WI38 (cell line): Measurements from ENCODE around the gene SPDL1.
"Not testable (repeated sequence)": the region's sequence is repeated elsewhere in the genome, so short reads cannot be mapped to it uniquely, and the experiment has no call there.

Experiments used
- H3K4me3 ChIP-seq: 2 replicates; pipeline ENCODE4 v1.5.1; 2011; ENCODE audit warnings: low read depth, mild to moderate bottlenecking, control low read depth, low read length
- TF ChIP-seq, protein P1 (sequence below): IDR thresholded peaks from 2 replicates; pipeline ENCODE4 v1.5.1; 2012; ENCODE audit warnings: low read depth, mild to moderate bottlenecking, control low read depth, low read length

SPDL1 gene

GRCh38 chr5:169606279-169606678 is 22.7 kb downstream of the SPDL1 start:
- TF ChIP-seq, protein P1, sequence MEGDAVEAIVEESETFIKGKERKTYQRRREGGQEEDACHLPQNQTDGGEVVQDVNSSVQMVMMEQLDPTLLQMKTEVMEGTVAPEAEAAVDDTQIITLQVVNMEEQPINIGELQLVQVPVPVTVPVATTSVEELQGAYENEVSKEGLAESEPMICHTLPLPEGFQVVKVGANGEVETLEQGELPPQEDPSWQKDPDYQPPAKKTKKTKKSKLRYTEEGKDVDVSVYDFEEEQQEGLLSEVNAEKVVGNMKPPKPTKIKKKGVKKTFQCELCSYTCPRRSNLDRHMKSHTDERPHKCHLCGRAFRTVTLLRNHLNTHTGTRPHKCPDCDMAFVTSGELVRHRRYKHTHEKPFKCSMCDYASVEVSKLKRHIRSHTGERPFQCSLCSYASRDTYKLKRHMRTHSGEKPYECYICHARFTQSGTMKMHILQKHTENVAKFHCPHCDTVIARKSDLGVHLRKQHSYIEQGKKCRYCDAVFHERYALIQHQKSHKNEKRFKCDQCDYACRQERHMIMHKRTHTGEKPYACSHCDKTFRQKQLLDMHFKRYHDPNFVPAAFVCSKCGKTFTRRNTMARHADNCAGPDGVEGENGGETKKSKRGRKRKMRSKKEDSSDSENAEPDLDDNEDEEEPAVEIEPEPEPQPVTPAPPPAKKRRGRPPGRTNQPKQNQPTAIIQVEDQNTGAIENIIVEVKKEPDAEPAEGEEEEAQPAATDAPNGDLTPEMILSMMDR = no peak
- H3K4me3 ChIP-seq = no peak overlapping the region

GRCh38 chr5:169607882-169608281 is 24.3 kb downstream of the SPDL1 start:
- no peak overlapping the region for H3K4me3 ChIP-seq
- TF ChIP-seq, protein P1 = no peak

- H3K4me3 ChIP-seq = no peak overlapping the region
- TF ChIP-seq, protein P1 = no peak
Measured at GRCh38 chr5:169609716-169610115, 26.1 kb downstream of the SPDL1 start.

DNA sequence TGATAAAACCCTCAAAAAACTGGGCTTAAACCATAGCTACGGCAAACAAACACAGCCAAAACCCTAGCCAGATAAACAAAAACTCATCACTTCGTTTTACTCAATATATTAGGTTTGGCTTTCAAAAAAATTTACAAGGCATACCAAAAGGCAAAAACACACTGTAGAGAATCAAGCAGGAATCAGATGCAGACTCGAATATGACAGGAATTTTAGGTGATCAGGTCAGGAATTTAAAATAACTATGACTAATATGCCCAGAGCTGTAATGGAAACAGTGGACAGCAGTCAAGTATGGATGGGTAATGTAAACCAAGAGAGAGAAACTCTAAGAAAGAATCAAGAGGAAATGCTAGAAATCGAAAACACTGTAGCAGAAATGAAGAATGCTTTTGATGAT is 27.0 kb downstream of the SPDL1 start:
- TF ChIP-seq, protein P1 = no peak
- H3K4me3 ChIP-seq = no peak overlapping the region

DNA sequence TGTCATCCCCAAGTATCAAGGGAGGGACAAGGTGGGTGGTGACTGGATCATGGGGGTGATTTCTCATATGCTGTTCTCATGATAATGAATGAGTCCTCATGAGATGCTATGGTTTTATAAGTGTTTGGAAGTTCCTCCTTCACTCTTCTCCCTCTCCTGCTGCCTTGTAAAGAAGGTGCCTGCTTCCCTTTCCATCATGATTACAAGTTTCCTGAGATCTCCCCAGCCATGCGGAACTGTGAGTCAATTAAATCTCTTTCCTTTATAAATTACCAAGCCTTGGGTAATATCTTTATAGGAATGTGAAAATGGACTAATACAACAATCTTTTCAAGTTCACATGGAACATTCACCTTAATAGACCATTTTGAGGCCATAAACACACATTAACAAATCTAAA is 32.0 kb downstream of the SPDL1 start:
- no peak overlapping the region for H3K4me3 ChIP-seq
- TF ChIP-seq, protein P1 = no peak

GRCh38 chr5:169624307-169624706 is 40.7 kb downstream of the SPDL1 start:
- H3K4me3 ChIP-seq = not testable (repeated sequence)

DNA sequence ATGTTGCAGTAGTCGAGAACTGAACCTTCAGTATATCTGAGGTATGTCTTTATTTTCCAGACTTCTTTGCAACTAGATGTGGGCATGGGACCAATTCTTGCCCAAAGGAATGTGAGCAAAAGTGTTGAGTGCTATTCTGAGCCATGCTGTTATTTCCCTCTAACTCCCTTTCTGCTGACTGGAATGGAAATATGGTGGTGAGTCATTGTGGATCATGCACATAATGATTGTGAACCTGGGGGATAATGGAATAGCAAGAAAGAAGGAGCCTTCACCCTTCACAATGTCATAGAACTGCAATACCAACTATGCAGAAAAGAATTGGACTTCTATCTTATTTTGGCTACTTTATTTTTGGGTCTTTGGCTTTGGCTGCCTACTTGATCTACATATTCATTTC is 43.2 kb downstream of the SPDL1 start:
- H3K4me3 ChIP-seq = no peak overlapping the region
- TF ChIP-seq, protein P1 = no peak

- TF ChIP-seq, protein P1 = no peak
- H3K4me3 ChIP-seq = no peak overlapping the region
Measured at GRCh38 chr5:169627551-169627950, 44.0 kb downstream of the SPDL1 start.
